ENCODE measurements around the gene CNGA3.
"Not testable (repeated sequence)": the region's sequence is repeated elsewhere in the genome, so short reads cannot be mapped to it uniquely, and the experiment has no call there.

The CNGA3 gene

GRCh38 chr2:98346311-98347236, at the start of gene CNGA3:
CNGA3 (plus strand) TSS chr2:98346456; CDS start chr2:98369976, 23,520 bp downstream.
- H3K27me3 Mint-ChIP-seq, result peaks cover 59% of the 10 kb centered on the region
- no peaks in the 10 kb centered on the region for H3K36me3 Mint-ChIP-seq (ENCODE audit: low read depth)
- H3K9me3 Mint-ChIP-seq, result no peaks in the 10 kb centered on the region
- H3K4me1 Mint-ChIP-seq, result peaks cover 13% of the 10 kb centered on the region
- no peak for ATAC-seq
- peak; percentile 34 for DNase-seq
- no peak within 1 kb of the TSS for H3K27ac Mint-ChIP-seq
- no peak within 1 kb of the TSS for H3K4me3 Mint-ChIP-seq

GRCh38 chr2:98297817-98298682, 48.2 kb upstream of the CNGA3 start:
- peaks cover 17% of the 10 kb centered on the region for H3K27me3 Mint-ChIP-seq
- no peak overlapping the region for H3K27ac Mint-ChIP-seq
- no peak for ATAC-seq
- no peaks in the 10 kb centered on the region for H3K9me3 Mint-ChIP-seq
- no peaks in the 10 kb centered on the region for H3K4me1 Mint-ChIP-seq
- no peaks in the 10 kb centered on the region for H3K36me3 Mint-ChIP-seq (ENCODE audit: low read depth)
- no peak for DNase-seq
- no peak overlapping the region for H3K4me3 Mint-ChIP-seq

DNA sequence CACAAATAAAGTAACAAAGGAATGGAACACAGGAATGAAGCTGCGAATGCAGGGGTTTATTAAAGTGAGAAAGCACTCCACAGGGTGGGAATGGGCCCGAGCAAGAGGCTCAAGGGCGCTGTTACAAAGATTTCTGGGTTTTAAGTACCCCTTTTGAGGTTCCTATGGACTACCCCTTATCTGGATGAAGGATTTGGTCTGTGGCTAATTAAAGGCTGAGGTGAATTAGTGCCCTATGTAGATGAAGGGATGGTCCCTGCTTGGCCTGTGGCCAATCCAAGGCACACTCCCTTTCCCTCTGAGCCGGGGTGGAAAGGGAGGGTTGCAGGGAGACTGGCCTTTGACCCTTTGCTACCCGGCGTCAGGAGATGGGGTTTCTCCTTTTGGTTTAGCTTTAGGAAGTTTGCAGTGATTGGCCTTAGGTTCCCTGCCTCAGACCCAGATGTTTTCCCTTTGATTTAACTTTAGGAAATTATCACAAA, 47.5 kb upstream of the CNGA3 start:
- no peaks in the 10 kb centered on the region for H3K36me3 Mint-ChIP-seq (ENCODE audit: low read depth)
- DNase-seq, result no peak
- H3K27me3 Mint-ChIP-seq, result peaks cover 18% of the 10 kb centered on the region
- ATAC-seq, result no peak
- H3K9me3 Mint-ChIP-seq, result no peaks in the 10 kb centered on the region
- no peaks in the 10 kb centered on the region for H3K4me1 Mint-ChIP-seq
- no peak overlapping the region for H3K4me3 Mint-ChIP-seq
- H3K27ac Mint-ChIP-seq, result no peak overlapping the region

GRCh38 chr2:98299211-98299905, 46.9 kb upstream of the CNGA3 start:
- DNase-seq (no peak), ATAC-seq (no peak)
- Mint-ChIP-seq H3K4me1 (no peaks in the 10 kb centered on the region), H3K27ac (no peak overlapping the region), H3K9me3 (no peaks in the 10 kb centered on the region), H3K4me3 (no peak overlapping the region), H3K36me3 (ENCODE audit: low read depth) (no peaks in the 10 kb centered on the region), H3K27me3 (peaks cover 13% of the 10 kb centered on the region)

- no peaks in the 10 kb centered on the region for H3K36me3 Mint-ChIP-seq (ENCODE audit: low read depth)
- H3K27me3 Mint-ChIP-seq, result peaks cover 19% of the 10 kb centered on the region
- no peaks in the 10 kb centered on the region for H3K9me3 Mint-ChIP-seq
- ATAC-seq, result no peak
- no peak overlapping the region for H3K27ac Mint-ChIP-seq
- H3K4me1 Mint-ChIP-seq, result no peaks in the 10 kb centered on the region
- no peak for DNase-seq
- no peak overlapping the region for H3K4me3 Mint-ChIP-seq
Measured at GRCh38 chr2:98300141-98300874, 45.9 kb upstream of the CNGA3 start.

- DNase-seq (no peak), ATAC-seq (no peak)
- Mint-ChIP-seq H3K36me3 (ENCODE audit: low read depth) (no peaks in the 10 kb centered on the region), H3K4me1 (no peaks in the 10 kb centered on the region), H3K27me3 (peaks cover 21% of the 10 kb centered on the region), H3K9me3 (no peaks in the 10 kb centered on the region), H3K27ac (no peak overlapping the region), H3K4me3 (no peak overlapping the region)
Measured at GRCh38 chr2:98301469-98301868, 44.8 kb upstream of the CNGA3 start.

- DNase-seq; H3K27ac Mint-ChIP-seq; H3K4me3 Mint-ChIP-seq; H3K9me3 Mint-ChIP-seq; H3K4me1 Mint-ChIP-seq; H3K36me3 Mint-ChIP-seq (ENCODE audit: low read depth); ATAC-seq: not testable (repeated sequence)
- H3K27me3 Mint-ChIP-seq, result peaks cover 23% of the 10 kb centered on the region
Measured at GRCh38 chr2:98307131-98307696, 39.0 kb upstream of the CNGA3 start.

DNA sequence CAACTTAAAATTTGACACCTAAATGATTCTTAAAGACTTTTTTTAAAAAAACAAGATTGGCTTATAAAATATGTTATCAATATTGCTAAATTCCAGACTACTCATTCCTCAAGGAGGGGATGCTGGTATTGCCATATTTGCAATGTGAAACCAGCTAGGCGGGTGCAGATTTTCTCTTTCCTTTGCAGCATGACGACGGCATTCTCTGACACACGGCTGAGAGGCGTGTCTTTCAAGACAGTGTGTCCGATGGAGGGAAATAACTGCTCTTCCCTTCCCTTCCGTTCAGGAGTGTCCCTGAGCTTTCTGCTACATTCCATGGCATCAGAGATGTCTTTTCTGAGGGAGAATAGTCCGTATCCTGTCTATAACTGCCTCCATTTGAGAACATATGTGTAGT, 38.2 kb upstream of the CNGA3 start:
- H3K36me3 Mint-ChIP-seq (ENCODE audit: low read depth), result no peaks in the 10 kb centered on the region
- DNase-seq (no peak), ATAC-seq (no peak)
- peaks cover 24% of the 10 kb centered on the region for H3K27me3 Mint-ChIP-seq
- H3K4me3 Mint-ChIP-seq, result no peak overlapping the region
- no peaks in the 10 kb centered on the region for H3K4me1 Mint-ChIP-seq
- no peaks in the 10 kb centered on the region for H3K9me3 Mint-ChIP-seq
- no peak overlapping the region for H3K27ac Mint-ChIP-seq

GRCh38 chr2:98308532-98308931, 37.7 kb upstream of the CNGA3 start:
- H3K27me3 Mint-ChIP-seq, result peaks cover 22% of the 10 kb centered on the region
- H3K27ac Mint-ChIP-seq, result no peak overlapping the region
- no peak for DNase-seq
- no peaks in the 10 kb centered on the region for H3K4me1 Mint-ChIP-seq
- no peak for ATAC-seq
- H3K9me3 Mint-ChIP-seq, result no peaks in the 10 kb centered on the region
- H3K4me3 Mint-ChIP-seq, result no peak overlapping the region
- no peaks in the 10 kb centered on the region for H3K36me3 Mint-ChIP-seq (ENCODE audit: low read depth)

- ATAC-seq (no peak), DNase-seq (no peak)
- Mint-ChIP-seq H3K4me3 (no peak overlapping the region), H3K4me1 (no peaks in the 10 kb centered on the region), H3K27ac (no peak overlapping the region), H3K9me3 (no peaks in the 10 kb centered on the region), H3K27me3 (peaks cover 21% of the 10 kb centered on the region), H3K36me3 (ENCODE audit: low read depth) (no peaks in the 10 kb centered on the region)
Measured at GRCh38 chr2:98309580-98309979, 36.7 kb upstream of the CNGA3 start.

GRCh38 chr2:98310010-98310409, 36.2 kb upstream of the CNGA3 start:
- Mint-ChIP-seq H3K9me3 (no peaks in the 10 kb centered on the region), H3K4me3 (no peak overlapping the region), H3K4me1 (no peaks in the 10 kb centered on the region), H3K27ac (no peak overlapping the region), H3K36me3 (ENCODE audit: low read depth) (no peaks in the 10 kb centered on the region), H3K27me3 (peaks cover 17% of the 10 kb centered on the region)
- ATAC-seq (no peak), DNase-seq (no peak)

GRCh38 chr2:98311090-98311489, 35.2 kb upstream of the CNGA3 start:
- Mint-ChIP-seq H3K4me1 (no peaks in the 10 kb centered on the region), H3K27ac (no peak overlapping the region), H3K27me3 (peaks cover 10% of the 10 kb centered on the region), H3K36me3 (ENCODE audit: low read depth) (no peaks in the 10 kb centered on the region), H3K4me3 (no peak overlapping the region), H3K9me3 (no peaks in the 10 kb centered on the region)
- no peak for DNase-seq
- no peak for ATAC-seq

GRCh38 chr2:98311771-98312545, 34.3 kb upstream of the CNGA3 start:
- DNase-seq (peak; percentile 4), ATAC-seq (no peak)
- Mint-ChIP-seq H3K9me3 (no peaks in the 10 kb centered on the region), H3K4me3 (no peak overlapping the region), H3K27me3 (peaks cover 10% of the 10 kb centered on the region), H3K4me1 (no peaks in the 10 kb centered on the region), H3K27ac (no peak overlapping the region), H3K36me3 (ENCODE audit: low read depth) (no peaks in the 10 kb centered on the region)

Data from activated naive CD8-positive, alpha-beta T cell treated with anti-CD3 and anti-CD28 coated beads, Interleukin-2, amount 50 U/mL, for 24 hours (primary cell).